ENCODE results near the gene HAX1.

The HAX1 gene

DNA sequence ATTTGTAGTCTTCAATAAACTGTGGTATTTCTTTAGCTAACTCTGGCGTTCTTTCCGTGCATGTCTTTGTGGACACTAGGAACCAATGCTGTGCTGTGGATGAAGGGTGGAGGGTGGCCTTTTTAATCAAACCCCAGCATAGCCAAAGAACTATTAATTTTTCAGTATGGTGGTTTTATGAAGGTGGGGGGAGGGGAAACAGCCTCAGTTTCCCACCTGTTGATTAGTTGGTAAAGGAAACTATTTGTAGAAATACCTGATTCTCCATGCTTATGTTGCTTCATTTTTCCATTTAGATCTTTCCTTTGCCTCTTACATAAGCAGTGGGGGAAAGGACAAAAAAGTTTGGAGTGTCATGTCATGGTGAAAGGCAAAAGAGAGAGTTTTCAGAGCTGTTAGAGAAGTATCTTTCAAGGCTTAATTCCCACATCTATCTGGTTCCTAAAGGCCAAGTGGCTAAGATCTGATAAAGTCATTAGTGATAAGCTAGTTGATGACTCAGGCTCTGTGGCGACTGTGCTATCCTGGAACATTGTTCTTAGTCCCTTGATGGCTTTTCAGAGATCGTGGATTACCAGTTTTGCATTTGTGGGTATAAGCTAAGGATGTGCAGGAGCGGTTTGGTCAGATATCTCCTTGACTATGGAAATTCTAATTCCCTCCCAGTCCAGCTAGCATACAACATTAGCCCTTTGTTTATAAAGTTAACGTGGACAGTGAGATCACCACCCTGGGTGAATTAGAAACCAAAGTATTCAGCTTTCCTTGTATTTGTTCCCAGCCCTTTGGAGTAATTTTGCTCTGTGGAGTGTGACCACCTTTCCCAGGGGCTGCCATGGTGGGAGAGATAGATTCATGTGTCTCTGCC is 8.7 kb upstream of the HAX1 start (continued):
- TF ChIP-seq, protein P1, sequence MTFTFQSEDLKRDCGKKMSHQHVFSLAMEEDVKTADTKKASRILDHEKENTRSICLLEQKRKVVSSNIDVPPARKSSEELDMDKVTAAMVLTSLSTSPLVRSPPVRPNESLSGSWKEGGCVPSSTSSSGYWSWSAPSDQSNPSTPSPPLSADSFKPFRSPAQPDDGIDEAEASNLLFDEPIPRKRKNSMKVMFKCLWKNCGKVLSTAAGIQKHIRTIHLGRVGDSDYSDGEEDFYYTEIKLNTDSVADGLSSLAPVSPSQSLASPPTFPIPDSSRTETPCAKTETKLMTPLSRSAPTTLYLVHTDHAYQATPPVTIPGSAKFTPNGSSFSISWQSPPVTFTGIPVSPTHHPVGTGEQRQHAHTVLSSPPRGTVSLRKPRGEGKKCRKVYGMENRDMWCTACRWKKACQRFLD (tag by site-specific recombination; IDR thresholded peaks at IDR 0.05) = no peak
- TF ChIP-seq ZNF626 (tag by site-specific recombination; IDR thresholded peaks at IDR 0.05) (no peak), ZNF843 (tag by site-specific recombination; IDR thresholded peaks at IDR 0.05) (no peak), ZNF423 (tag by site-specific recombination; IDR thresholded peaks at IDR 0.05) (no peak), TRIM28 (IDR thresholded peaks at IDR 0.05; ENCODE audit: borderline replicate concordance, low read length) (no peak)

DNA sequence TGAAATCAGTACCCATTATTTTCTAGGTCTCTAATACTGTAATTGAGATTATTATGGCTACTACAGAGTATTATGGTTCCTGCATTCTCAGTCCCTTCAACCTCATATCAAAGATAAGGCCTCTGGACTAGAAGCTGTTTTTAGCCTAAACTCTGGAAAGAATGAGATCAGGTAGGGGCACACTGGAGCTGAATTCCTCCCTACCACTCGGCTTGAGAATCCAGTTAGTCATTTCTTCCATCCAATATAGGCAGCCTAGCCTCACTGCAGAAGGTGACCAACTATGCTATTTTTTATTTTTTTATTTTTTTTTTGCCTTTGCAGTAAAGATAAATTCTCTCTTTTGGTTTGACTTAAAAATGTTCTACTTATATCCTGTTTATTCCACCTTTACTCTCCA is 8.0 kb upstream of the HAX1 start:
- no peak overlapping the region for H3K27ac ChIP-seq (ENCODE audit: extremely low read depth, low read depth, low read length)
- peaks cover 42 to 93% of the 10 kb centered on the region in 2 experiments for H3K36me3 ChIP-seq (ENCODE audit: control insufficient read depth in 2 of 2, insufficient read depth in 1 of 2, low read length in 2 of 2)
- no peak overlapping the region for H3K4me3 ChIP-seq (ENCODE audit: low read depth, low read length)
- ChIA-PET CTCF (interaction anchor here (0.7 to 1.4 kb wide), 5 partner anchors 8 to 96 kb away, joined by 3 to 5 read pairs (median 3); no protein-coding TSS in a partner anchor), POLR2A (interaction anchor here (0.5 kb wide), 1 partner anchor 45 kb away, joined by 3 read pairs; no protein-coding TSS in a partner anchor)
- TF ChIP-seq YY2 (tag by site-specific recombination; IDR thresholded peaks at IDR 0.05) (no peak), MEIS1 (CRISPR knock-in tag; IDR thresholded peaks at IDR 0.05; ENCODE audit: borderline replicate concordance) (no peak), GLI2 (tag by site-specific recombination; IDR thresholded peaks at IDR 0.05; ENCODE audit: borderline replicate concordance, low read depth) (no peak), ZNF202 (tag by site-specific recombination; IDR thresholded peaks at IDR 0.05; ENCODE audit: borderline replicate concordance) (no peak), ZNF654 (tag by site-specific recombination; IDR thresholded peaks at IDR 0.05; ENCODE audit: low read depth) (no peak), ZNF544 (tag by site-specific recombination; IDR thresholded peaks at IDR 0.05) (no peak), ZNF138 (tag by site-specific recombination; IDR thresholded peaks at IDR 0.05; ENCODE audit: borderline replicate concordance) (no peak), YY1 (tag by site-specific recombination; IDR thresholded peaks at IDR 0.05) (no peak), BCL11B (tag by site-specific recombination; IDR thresholded peaks at IDR 0.05; ENCODE audit: low read depth) (no peak), ZNF223 (tag by site-specific recombination; IDR thresholded peaks at IDR 0.05) (no peak), ZNF239 (tag by site-specific recombination; IDR thresholded peaks at IDR 0.05) (no peak), ZNF548 (tag by site-specific recombination; IDR thresholded peaks at IDR 0.05) (no peak)
- TF ChIP-seq, protein P2, sequence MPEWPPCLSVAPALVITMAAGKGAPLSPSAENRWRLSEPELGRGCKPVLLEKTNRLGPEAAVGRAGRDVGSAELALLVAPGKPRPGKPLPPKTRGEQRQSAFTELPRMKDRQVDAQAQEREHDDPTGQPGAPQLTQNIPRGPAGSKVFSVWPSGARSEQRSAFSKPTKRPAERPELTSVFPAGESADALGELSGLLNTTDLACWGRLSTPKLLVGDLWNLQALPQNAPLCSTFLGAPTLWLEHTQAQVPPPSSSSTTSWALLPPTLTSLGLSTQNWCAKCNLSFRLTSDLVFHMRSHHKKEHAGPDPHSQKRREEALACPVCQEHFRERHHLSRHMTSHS (tag by site-specific recombination; IDR thresholded peaks at IDR 0.05) = no peak
- TF ChIP-seq, protein P3, sequence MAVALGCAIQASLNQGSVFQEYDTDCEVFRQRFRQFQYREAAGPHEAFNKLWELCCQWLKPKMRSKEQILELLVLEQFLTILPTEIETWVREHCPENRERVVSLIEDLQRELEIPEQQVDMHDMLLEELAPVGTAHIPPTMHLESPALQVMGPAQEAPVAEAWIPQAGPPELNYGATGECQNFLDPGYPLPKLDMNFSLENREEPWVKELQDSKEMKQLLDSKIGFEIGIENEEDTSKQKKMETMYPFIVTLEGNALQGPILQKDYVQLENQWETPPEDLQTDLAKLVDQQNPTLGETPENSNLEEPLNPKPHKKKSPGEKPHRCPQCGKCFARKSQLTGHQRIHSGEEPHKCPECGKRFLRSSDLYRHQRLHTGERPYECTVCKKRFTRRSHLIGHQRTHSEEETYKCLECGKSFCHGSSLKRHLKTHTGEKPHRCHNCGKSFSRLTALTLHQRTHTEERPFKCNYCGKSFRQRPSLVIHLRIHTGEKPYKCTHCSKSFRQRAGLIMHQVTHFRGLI (tag by site-specific recombination; IDR thresholded peaks at IDR 0.05) = no peak
- TF ChIP-seq, protein P4, sequence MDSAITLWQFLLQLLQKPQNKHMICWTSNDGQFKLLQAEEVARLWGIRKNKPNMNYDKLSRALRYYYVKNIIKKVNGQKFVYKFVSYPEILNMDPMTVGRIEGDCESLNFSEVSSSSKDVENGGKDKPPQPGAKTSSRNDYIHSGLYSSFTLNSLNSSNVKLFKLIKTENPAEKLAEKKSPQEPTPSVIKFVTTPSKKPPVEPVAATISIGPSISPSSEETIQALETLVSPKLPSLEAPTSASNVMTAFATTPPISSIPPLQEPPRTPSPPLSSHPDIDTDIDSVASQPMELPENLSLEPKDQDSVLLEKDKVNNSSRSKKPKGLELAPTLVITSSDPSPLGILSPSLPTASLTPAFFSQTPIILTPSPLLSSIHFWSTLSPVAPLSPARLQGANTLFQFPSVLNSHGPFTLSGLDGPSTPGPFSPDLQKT (IDR thresholded peaks at IDR 0.05; ENCODE audit: borderline replicate concordance, low read depth, low read length) = no peak
- TF ChIP-seq, protein P5, sequence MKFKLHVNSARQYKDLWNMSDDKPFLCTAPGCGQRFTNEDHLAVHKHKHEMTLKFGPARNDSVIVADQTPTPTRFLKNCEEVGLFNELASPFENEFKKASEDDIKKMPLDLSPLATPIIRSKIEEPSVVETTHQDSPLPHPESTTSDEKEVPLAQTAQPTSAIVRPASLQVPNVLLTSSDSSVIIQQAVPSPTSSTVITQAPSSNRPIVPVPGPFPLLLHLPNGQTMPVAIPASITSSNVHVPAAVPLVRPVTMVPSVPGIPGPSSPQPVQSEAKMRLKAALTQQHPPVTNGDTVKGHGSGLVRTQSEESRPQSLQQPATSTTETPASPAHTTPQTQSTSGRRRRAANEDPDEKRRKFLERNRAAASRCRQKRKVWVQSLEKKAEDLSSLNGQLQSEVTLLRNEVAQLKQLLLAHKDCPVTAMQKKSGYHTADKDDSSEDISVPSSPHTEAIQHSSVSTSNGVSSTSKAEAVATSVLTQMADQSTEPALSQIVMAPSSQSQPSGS (tag by site-specific recombination; IDR thresholded peaks at IDR 0.05; ENCODE audit: low read depth) = no peak
- no peaks in the 10 kb centered on the region for H3K9me3 ChIP-seq (ENCODE audit: control insufficient read depth, insufficient read depth, low read depth, low read length)
- no peaks in the 10 kb centered on the region for H3K4me1 ChIP-seq (ENCODE audit: control insufficient read depth, insufficient read depth, low read length)

Measured in HEK293 (cell line).